Panc1 (cell line): Measurements from ENCODE around the gene FN1. TPM values are rescaled to one million over a fixed set of nuclear protein-coding genes. Genes with fewer than 3 reads are reported as not detected.

Experiments
- ATAC-seq: fragments of 200-7000 bp; cut with Tn5 transposase; 2 replicates; pipeline ENCODE4 v1.9.1; 2020; ENCODE audit warnings: mild to moderate bottlenecking, moderate library complexity
- BruUV-seq: library from RNA; stranded (reverse); fragments of 400-500 nt; replicated peaks from 2 replicates; lab custom pipeline; 2021; lab: Mats Ljungman, UMichigan
- CTCF ChIA-PET: fragments of 300-600 bp; sonication (Branson Sonifier 250); formaldehyde crosslinking; loops from one replicate; lab custom pipeline; 2022; ENCODE audit warnings: antibody characterized with exemption; lab: Charles Lee
- POLR2A ChIA-PET: fragments of 300-600 bp; sonication (Branson Sonifier 250); formaldehyde crosslinking; loops from one replicate; lab custom pipeline; 2022; ENCODE audit warnings: antibody characterized with exemption; lab: Charles Lee
- DNase-seq: peaks from one replicate; pipeline ENCODE4 v3.0.0-alpha.2; 2010; ENCODE audit warnings: low read depth, low spot score
- H3K27ac ChIP-seq: 2 replicates; pipeline ENCODE4 v1.5.1; 2011; ENCODE audit warnings: mild to moderate bottlenecking, low read length, inconsistent platforms
- H3K27me3 ChIP-seq: fragments of 200-500 bp; sonication (Bioruptor generic); 2 replicates; pipeline ENCODE4 v1.6.0; 2014; ENCODE audit warnings: low read length, inconsistent platforms; ENCODE audit not compliant: control insufficient read depth, insufficient read depth
- H3K36me3 ChIP-seq: fragments of 200-500 bp; sonication (Bioruptor generic); 2 replicates; pipeline ENCODE4 v1.5.1; 2014; ENCODE audit warnings: inconsistent platforms, mild to moderate bottlenecking, low read length, moderate library complexity; ENCODE audit not compliant: control insufficient read depth, insufficient read depth
- H3K4me1 ChIP-seq: 2 replicates; pipeline ENCODE4 v1.5.1; 2011; ENCODE audit warnings: inconsistent platforms, mild to moderate bottlenecking, low read length, moderate library complexity; ENCODE audit not compliant: control insufficient read depth, insufficient read depth
- H3K4me3 ChIP-seq, 2 experiments: 2 replicates each; pipeline ENCODE4 v1.5.1; 2011 to 2012; ENCODE audit warnings: low read depth in 2 of 2, low read length in 2 of 2, mild to moderate bottlenecking in 2 of 2, inconsistent platforms in 1 of 2, moderate library complexity in 1 of 2
- H3K9me3 ChIP-seq: fragments of 200-500 bp; sonication (Bioruptor generic); 2 replicates; pipeline ENCODE4 v1.5.1; 2014; ENCODE audit warnings: low read depth, mild to moderate bottlenecking, inconsistent platforms, low read length, moderate library complexity; ENCODE audit not compliant: control insufficient read depth, insufficient read depth
- POLR2AphosphoS5 ChIP-seq: IDR thresholded peaks from 2 replicates; pipeline ENCODE4 v1.6.1; 2012; ENCODE audit warnings: mild to moderate bottlenecking, low read depth, low read length, moderate library complexity
- SIN3A ChIP-seq: IDR thresholded peaks from 2 replicates; pipeline ENCODE4 v1.6.1; 2012; ENCODE audit warnings: low read depth, mild to moderate bottlenecking, low read length, moderate library complexity, borderline replicate concordance; ENCODE audit not compliant: insufficient read depth
- TCF7L2 ChIP-seq: IDR thresholded peaks from 2 replicates; pipeline ENCODE4 v1.6.1; 2011; ENCODE audit warnings: mild to moderate bottlenecking, low read depth, low read length, inconsistent platforms
- in situ Hi-C: cut with HindIII; loops from 2 replicates; pipeline ENCODE4 v1.10.0; 2016; ENCODE audit warnings: low sequenced_read_pairs, low pct_unique_long_range_greater_than_20kb
- intact Hi-C: fragments of 100-400 bp; cut with micrococcal nuclease; formaldehyde crosslinking; loops from one replicate; pipeline ENCODE4 v1.10.0; 2022; ENCODE audit not compliant: unreplicated experiment
- total RNA-seq: library from RNA; stranded (reverse); gene quantifications from one replicate; pipeline ENCODE4 v1.2.1, GENCODE V29; 2021; ENCODE audit not compliant: unreplicated experiment
- TF ChIP-seq, protein P1 (sequence below): fragments of 450-650 bp; IDR thresholded peaks from 2 replicates; pipeline ENCODE4 v1.5.1; 2017; ENCODE audit warnings: mild to moderate bottlenecking
- TF ChIP-seq, protein P2 (sequence below), 2 experiments: IDR thresholded peaks; 2 replicates each; pipeline ENCODE4 v1.6.1; 2011 to 2012; ENCODE audit warnings: low read depth in 2 of 2, control low read depth in 1 of 2, low read length in 1 of 2, mild to moderate bottlenecking in 1 of 2, moderate library complexity in 1 of 2; ENCODE audit not compliant: insufficient read depth in 1 of 2

FN1 gene
- total RNA-seq, 1 experiment from 2014 or later, result 4.2 TPM

DNA sequence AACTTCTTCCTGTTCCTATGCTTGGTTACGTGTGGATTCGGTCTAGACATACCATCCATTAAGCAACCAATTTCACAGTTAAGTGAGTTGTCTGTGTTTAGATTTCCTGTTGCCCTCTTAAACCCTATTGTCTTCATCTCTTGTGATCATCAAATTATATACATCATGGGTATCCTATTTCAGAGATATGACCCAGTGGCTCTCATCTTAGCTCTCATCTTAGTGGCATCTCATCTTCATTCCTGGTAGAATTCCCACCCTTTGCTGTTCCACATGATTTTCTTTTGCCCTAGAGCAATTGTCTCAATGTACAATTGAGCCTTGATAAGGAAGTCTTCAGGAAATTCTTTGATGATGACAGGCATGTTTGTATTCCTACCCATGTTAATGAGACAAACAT, 29.4 kb upstream of the FN1 start:
- Histone ChIP-seq H3K4me3 (no peak overlapping the region), H3K36me3 (no peaks in the 10 kb centered on the region), H3K27me3 (no peaks in the 10 kb centered on the region), H3K4me1 (no peaks in the 10 kb centered on the region), H3K9me3 (no peaks in the 10 kb centered on the region), H3K27ac (no peak overlapping the region)
- CTCF ChIA-PET, result no interaction called here
- BruUV-seq, result no TSS peak
- DNase-seq (no peak), ATAC-seq (no peak)
- POLR2A ChIA-PET, result no interaction called here
- intact Hi-C loops (no loop called here), in situ Hi-C loops (no loop called here)
- no peak for TF ChIP-seq SIN3A
- no peak for TF ChIP-seq TCF7L2
- TF ChIP-seq, protein P1, sequence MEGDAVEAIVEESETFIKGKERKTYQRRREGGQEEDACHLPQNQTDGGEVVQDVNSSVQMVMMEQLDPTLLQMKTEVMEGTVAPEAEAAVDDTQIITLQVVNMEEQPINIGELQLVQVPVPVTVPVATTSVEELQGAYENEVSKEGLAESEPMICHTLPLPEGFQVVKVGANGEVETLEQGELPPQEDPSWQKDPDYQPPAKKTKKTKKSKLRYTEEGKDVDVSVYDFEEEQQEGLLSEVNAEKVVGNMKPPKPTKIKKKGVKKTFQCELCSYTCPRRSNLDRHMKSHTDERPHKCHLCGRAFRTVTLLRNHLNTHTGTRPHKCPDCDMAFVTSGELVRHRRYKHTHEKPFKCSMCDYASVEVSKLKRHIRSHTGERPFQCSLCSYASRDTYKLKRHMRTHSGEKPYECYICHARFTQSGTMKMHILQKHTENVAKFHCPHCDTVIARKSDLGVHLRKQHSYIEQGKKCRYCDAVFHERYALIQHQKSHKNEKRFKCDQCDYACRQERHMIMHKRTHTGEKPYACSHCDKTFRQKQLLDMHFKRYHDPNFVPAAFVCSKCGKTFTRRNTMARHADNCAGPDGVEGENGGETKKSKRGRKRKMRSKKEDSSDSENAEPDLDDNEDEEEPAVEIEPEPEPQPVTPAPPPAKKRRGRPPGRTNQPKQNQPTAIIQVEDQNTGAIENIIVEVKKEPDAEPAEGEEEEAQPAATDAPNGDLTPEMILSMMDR, result no peak
- TF ChIP-seq, protein P2, sequence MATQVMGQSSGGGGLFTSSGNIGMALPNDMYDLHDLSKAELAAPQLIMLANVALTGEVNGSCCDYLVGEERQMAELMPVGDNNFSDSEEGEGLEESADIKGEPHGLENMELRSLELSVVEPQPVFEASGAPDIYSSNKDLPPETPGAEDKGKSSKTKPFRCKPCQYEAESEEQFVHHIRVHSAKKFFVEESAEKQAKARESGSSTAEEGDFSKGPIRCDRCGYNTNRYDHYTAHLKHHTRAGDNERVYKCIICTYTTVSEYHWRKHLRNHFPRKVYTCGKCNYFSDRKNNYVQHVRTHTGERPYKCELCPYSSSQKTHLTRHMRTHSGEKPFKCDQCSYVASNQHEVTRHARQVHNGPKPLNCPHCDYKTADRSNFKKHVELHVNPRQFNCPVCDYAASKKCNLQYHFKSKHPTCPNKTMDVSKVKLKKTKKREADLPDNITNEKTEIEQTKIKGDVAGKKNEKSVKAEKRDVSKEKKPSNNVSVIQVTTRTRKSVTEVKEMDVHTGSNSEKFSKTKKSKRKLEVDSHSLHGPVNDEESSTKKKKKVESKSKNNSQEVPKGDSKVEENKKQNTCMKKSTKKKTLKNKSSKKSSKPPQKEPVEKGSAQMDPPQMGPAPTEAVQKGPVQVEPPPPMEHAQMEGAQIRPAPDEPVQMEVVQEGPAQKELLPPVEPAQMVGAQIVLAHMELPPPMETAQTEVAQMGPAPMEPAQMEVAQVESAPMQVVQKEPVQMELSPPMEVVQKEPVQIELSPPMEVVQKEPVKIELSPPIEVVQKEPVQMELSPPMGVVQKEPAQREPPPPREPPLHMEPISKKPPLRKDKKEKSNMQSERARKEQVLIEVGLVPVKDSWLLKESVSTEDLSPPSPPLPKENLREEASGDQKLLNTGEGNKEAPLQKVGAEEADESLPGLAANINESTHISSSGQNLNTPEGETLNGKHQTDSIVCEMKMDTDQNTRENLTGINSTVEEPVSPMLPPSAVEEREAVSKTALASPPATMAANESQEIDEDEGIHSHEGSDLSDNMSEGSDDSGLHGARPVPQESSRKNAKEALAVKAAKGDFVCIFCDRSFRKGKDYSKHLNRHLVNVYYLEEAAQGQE (IDR thresholded peaks at IDR 0.05; ENCODE audit: insufficient read depth in 1 of 2, low read depth in 2 of 2, low read length in 1 of 2), result no peak
- no peak for TF ChIP-seq POLR2AphosphoS5

DNA sequence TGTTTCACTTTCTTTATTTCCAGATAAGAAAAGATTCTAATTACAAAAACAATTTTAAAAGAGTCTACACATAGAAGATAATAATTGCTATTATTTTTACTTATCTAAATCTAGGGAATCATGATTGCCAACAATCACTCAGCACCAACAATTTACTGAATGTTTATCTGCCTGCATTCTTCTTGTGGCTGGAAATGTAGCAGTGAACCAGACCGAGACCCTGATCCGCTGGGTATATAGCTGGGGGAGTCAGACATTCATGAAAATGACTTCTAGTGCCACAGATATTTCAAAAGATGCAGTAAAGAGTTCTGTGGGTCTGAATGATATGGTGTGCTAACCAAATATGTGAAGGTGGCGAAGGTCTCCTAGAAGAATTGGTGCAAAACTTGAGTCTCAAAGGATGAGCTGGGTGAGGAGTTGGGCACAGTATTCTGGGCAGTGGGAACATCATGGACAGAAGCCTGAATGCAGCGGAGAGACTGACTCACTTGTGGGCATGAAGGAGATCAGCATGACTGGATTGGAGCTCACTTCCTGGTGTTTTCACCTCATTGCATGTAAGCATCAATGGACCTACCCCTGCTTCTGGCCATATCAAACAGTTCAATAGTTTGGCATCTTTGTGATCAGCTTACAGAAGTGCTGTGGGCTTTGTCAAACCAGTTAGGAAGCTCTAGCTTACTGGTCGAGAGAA, 26.1 kb upstream of the FN1 start:
- intact Hi-C loops, result no loop called here
- BruUV-seq, result no TSS peak

More for the DNA sequence above, 26.1 kb upstream of the FN1 start:
- Histone ChIP-seq H3K4me1 (no peaks in the 10 kb centered on the region), H3K36me3 (no peaks in the 10 kb centered on the region), H3K27ac (no peak overlapping the region), H3K4me3 (no peak overlapping the region), H3K27me3 (no peaks in the 10 kb centered on the region), H3K9me3 (no peaks in the 10 kb centered on the region)
- in situ Hi-C loops, result no loop called here
- ATAC-seq (no peak), DNase-seq (no peak)
- CTCF ChIA-PET, result no interaction called here
- no peak for TF ChIP-seq SIN3A
- TF ChIP-seq, protein P2 (IDR thresholded peaks at IDR 0.05; ENCODE audit: insufficient read depth in 1 of 2, low read depth in 2 of 2, low read length in 1 of 2), result no peak
- TF ChIP-seq, protein P1, result no peak
- TF ChIP-seq TCF7L2, result no peak
- TF ChIP-seq POLR2AphosphoS5, result no peak
- POLR2A ChIA-PET, result no interaction called here
